ENCODE results near the gene ARMH4.

Gene ARMH4, protein sequence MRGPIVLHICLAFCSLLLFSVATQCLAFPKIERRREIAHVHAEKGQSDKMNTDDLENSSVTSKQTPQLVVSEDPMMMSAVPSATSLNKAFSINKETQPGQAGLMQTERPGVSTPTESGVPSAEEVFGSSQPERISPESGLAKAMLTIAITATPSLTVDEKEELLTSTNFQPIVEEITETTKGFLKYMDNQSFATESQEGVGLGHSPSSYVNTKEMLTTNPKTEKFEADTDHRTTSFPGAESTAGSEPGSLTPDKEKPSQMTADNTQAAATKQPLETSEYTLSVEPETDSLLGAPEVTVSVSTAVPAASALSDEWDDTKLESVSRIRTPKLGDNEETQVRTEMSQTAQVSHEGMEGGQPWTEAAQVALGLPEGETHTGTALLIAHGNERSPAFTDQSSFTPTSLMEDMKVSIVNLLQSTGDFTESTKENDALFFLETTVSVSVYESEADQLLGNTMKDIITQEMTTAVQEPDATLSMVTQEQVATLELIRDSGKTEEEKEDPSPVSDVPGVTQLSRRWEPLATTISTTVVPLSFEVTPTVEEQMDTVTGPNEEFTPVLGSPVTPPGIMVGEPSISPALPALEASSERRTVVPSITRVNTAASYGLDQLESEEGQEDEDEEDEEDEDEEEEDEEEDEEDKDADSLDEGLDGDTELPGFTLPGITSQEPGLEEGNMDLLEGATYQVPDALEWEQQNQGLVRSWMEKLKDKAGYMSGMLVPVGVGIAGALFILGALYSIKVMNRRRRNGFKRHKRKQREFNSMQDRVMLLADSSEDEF

DNA sequence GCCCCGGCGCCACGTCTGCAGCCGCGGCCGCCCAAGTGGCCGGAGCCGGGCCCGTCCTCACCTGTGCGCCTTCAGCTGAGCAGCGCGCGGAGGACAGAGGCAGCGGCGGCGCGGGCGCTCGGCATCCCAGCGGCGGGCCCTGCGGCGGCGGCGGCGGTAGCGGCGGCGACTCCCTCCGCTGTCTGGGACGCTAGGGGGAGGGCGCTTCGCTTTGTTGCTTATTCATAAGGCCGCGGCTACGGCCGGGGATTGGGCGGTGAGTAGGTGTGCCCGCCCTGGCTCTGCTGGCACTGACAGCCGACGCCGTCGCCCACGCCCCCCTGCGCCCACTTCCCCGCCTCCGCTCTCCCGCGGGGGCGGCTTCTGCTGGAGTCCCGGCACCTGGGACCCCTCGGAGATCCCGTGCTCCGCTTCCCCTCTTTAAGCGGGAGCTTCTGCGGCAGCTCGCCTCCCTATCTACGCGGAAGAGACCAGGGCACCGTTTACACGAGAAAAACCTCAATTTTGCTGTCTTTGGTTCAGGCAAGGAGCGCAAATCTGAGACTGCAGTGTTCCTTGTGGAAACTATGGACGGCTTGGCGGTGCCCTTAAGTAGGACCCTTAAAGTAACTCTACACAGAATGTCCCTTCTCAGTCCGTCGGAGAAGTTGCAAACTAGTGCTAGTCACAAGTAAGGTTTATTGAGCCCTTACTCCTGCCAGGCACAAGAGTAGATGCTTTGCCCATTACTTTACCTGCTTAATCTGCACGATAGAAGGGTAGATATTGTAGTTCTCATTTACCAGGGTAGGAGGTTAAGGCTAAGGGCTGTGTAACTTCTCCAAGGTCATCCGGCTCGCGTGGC is at the start of gene ARMH4:
Gene ARMH4, minus strand, starts transcription at position 200 of the 844 bp plus-strand sequence. CDS start 12,855 bp downstream, outside the sequence.
- TF ChIP-seq GATA2 (IDR thresholded peaks at IDR 0.05; ENCODE audit: low read depth, low read length) (no peak), GATA3 (IDR thresholded peaks at IDR 0.05; ENCODE audit: low read depth, low read length) (no peak)

DNA sequence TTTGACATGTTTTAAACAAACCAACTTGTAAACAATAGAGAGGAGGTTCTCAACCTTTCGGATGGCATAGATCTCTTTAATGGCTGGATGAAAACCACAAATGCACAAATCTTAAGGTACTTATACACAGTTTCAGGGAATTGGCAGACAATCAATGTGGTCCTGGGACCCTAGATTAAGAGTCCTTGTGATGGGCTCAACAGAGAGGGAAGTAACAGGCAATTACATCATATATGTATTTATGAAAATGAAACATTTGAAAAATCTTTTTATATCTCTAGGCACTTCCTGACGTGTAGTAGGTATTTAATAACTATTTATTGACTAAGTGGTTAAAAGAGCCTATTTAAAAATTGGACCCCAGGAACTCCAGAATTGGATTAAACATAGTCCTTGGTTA is 48.8 kb upstream of the ARMH4 start:
- TF ChIP-seq GATA2 (IDR thresholded peaks at IDR 0.05; ENCODE audit: low read depth, low read length) (no peak), GATA3 (IDR thresholded peaks at IDR 0.05; ENCODE audit: low read depth, low read length) (no peak)

DNA sequence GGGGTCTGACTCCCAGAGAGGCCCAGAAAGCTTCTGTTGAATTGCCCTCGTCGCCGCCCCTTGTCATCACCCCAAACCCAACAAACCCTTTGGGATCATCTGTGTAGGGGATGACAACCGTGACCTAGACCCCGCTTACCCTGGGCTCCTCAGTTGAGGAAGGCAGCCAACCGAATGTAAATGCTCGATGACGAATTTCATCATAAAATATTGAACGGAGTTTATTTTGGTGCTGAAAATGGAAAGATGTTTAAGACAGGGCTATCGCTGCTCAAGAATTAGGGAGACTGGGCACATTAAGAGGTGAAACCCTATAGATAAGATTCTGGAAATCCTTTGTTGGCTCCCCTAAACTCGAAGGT is 48.4 kb upstream of the ARMH4 start:
- no peak for TF ChIP-seq GATA2 (IDR thresholded peaks at IDR 0.05; ENCODE audit: low read depth, low read length)
- TF ChIP-seq GATA3 (IDR thresholded peaks at IDR 0.05; ENCODE audit: low read depth, low read length): no peak

DNA sequence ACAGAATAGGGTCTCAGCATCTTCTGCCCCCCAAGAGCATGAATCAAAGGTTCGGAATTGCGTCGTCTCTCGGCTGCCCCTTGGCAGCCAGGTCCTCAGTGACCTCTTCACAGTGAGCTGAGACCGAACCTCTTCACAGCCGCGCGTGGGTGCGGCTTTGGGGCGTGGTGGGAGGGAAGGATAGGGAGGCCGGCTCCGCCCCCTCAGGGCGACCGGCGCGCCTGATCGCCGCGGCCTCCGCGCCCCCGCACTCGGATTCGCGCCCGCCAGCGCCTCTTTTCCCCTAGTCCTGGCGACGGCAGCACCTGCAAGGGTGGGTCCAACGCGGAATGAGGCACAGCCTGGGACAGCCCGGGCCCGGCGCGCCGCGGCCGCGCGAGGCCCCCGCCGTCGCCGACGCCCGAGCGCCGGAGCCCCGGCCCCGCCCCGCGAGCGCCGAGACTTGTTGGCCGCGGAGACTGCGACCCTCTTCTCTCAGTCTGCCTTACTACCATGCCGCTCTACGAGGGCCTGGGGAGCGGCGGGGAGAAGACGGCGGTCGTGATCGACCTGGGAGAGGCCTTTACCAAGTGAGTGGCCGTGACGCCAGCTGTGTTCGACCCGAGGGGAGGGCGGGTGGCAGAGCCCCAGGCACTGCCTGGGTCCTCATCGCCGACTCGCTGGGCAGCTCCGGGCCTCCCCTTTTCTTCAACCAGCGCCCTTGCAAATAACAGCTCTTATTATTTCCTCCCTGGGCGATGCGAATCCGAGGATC is 47.9 kb upstream of the ARMH4 start, which contains the start of gene ACTR10:
Gene ACTR10, plus strand, starts transcription at position 424 of the 754 bp plus-strand sequence. Its CDS starts 69 bp downstream, at position 493.
- TF ChIP-seq GATA2 (IDR thresholded peaks at IDR 0.05; ENCODE audit: low read depth, low read length): no peak
- TF ChIP-seq GATA3 (IDR thresholded peaks at IDR 0.05; ENCODE audit: low read depth, low read length): no peak

DNA sequence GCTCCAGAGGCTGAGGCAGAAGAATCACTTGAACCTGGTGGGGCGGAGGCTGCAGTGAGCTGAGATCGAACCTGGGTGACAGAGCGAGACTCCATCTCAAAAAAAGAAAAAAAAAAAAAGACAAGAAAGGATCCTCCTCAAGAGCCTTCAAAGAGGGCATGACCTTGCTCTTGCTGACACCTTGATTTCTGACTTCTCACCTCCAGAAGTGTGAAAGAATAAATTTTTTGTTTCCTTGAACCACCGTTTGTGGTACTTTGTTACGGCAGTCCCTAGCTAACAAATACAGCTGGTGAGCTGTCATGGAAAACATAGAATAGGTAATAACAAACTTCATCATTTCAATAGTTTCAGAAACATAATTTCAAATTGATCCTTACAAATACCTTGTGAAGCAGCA is 46.1 kb upstream of the ARMH4 start:
- no peak for TF ChIP-seq GATA2 (IDR thresholded peaks at IDR 0.05; ENCODE audit: low read depth, low read length)
- TF ChIP-seq GATA3 (IDR thresholded peaks at IDR 0.05; ENCODE audit: low read depth, low read length): no peak

DNA sequence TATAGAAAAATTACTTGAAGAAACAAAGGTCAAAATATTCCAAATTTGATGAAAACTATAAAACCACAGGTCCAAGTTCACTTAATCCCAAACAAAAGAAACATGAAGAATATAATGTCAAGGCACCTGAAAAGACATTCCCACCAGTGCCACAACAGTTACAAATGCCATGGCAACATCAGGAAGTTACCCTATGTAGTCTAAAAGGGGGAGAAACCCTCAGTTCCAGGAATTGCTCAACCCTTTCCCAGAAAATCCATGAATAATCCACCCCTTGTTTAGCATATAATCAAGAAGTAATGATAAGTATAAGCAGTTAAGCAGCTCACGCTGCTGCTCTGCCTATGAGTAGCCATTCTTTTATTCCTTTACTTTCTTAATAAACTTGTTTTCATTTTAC is 44.2 kb upstream of the ARMH4 start:
- TF ChIP-seq GATA3 (IDR thresholded peaks at IDR 0.05; ENCODE audit: low read depth, low read length) (no peak), GATA2 (IDR thresholded peaks at IDR 0.05; ENCODE audit: low read depth, low read length) (no peak)

DNA sequence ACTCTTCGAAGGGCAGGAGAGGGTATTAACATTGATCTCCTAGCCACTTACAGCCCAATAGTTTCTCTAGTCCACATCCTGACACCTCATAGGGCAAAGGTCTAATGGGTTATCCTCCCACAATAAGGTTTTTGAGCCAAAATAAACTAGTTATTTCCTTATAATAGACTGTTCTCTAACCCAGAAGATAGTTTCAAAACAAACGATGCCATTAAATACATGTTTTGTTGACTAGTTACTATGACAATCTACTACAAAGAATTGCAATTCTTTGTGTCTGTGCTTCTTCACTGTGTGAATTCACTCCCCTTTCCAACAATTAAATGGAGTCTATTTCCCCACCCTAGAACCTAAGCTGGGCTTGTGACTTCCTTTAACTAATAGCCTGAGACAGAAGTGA is 41.5 kb upstream of the ARMH4 start:
- TF ChIP-seq GATA3 (IDR thresholded peaks at IDR 0.05; ENCODE audit: low read depth, low read length) (no peak), GATA2 (IDR thresholded peaks at IDR 0.05; ENCODE audit: low read depth, low read length) (no peak)

DNA sequence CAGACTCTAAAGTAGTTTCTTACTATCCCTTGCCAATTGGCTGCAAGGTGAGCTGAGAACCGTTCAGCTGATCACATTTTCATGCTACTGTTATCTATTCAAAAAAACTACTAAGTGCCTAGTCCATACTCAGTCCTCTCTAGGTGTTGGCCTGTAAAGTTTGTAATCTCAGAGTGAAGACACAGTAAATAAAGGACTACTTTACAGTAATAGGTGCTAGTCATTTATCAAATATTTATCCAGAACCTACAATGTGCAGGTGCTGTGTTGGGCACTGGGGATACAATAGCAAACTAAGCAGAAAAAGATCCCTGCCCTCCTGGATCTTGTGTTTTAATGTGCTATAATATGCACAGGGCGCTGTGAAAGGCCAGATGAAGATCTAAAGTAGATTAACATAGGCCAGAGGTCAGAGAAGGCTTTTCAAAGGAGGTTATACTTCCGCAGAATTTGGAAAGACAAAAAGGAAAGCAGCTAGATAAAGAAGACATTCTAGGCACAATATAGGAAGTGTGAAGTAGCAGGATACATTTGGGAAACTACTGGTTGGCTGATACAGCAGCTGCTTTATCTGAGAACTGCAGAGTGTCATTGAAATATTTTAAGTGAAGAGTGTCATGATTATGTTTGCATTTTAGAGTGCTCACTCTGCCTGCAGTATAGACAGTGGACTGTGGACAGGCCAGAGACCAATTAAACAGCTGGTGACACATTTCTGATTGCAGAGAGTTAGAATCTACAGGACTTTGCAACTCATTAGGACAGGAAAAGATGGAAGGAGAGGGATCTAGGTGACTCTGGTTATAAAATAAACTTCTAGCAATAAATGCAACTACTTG is 40.0 kb upstream of the ARMH4 start:
- TF ChIP-seq GATA2 (IDR thresholded peaks at IDR 0.05; ENCODE audit: low read depth, low read length) (no peak), GATA3 (IDR thresholded peaks at IDR 0.05; ENCODE audit: low read depth, low read length) (no peak)

DNA sequence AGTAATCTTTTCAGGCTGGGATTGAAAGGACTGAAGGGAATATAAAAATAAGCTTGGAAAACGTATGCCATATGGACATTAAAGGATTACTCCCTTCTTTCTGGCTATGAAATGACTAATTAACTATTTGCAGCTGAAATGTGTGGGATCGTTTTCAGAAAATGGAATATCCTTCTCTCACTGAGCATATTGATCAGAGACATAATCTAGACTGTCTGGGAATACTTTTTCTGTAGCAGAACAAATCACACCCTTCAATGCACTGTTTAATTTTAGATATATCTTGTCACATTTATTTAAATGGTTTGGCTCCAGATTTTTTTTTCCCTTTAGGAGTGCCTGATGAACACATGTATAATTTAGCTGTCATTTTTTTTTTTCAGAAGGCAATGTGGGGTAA is 37.2 kb upstream of the ARMH4 start:
- TF ChIP-seq GATA3 (IDR thresholded peaks at IDR 0.05; ENCODE audit: low read depth, low read length) (no peak), GATA2 (IDR thresholded peaks at IDR 0.05; ENCODE audit: low read depth, low read length) (no peak)

DNA sequence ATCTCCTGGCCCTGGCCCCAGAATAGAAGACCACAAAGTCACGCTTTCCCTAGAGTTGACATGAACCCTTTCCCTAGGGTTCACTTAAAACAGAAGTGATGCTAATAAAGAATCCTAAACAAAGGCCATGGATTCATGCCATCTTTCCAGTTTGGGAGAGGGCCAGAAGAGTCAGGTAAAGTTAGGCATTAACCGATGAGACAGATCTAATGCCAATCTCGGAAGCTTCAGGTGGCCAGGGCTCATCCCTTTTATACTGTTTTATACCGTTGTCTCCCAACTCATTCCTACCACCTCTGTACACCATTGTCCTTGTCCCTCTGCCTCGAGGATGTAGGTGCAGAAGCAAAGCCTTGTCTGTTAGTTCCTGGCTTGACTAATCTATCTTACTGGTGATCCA is 25.1 kb upstream of the ARMH4 start:
- TF ChIP-seq GATA3 (IDR thresholded peaks at IDR 0.05; ENCODE audit: low read depth, low read length) (no peak), GATA2 (IDR thresholded peaks at IDR 0.05; ENCODE audit: low read depth, low read length) (no peak)

DNA sequence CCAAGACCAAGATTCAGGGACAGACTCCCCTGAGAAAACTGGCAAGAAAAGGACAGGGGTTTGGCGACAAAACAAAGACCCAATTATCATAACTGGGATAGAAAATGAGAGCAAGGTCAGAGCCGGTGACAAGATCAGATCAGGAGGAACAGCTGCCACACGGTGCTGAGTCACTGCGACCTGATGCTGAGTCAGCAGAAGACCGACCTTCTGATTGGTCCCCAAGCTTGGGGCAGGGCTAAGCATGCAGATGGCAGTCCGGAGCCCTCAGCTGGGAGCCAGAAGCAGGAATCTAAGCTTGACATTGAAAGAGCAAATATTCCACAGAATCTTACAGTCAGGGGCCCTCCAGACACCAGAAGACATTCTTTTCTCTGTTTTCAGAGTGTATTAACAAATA is 19.1 kb upstream of the ARMH4 start:
- TF ChIP-seq GATA2 (IDR thresholded peaks at IDR 0.05; ENCODE audit: low read depth, low read length): no peak
- TF ChIP-seq GATA3 (IDR thresholded peaks at IDR 0.05; ENCODE audit: low read depth, low read length): no peak

DNA sequence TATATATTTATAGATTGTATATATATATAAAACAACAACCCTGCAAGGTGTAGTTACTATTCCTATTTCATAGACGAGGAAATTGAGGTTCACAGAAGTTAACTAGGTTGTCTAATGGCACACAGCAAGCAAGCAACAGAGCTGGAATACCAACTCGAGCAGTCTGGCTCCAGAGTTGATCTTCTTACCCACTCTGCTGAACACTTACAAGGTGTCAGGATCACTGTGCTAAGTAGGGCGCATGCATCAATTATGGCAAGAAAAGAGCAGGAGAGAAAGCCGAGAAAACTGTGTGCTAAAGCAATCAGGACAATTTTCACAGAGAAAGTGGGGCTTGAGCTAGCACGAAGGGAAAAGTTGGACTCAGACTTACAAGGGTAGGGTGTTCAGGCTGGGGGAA is 15.9 kb upstream of the ARMH4 start:
- no peak for TF ChIP-seq GATA2 (IDR thresholded peaks at IDR 0.05; ENCODE audit: low read depth, low read length)

DNA sequence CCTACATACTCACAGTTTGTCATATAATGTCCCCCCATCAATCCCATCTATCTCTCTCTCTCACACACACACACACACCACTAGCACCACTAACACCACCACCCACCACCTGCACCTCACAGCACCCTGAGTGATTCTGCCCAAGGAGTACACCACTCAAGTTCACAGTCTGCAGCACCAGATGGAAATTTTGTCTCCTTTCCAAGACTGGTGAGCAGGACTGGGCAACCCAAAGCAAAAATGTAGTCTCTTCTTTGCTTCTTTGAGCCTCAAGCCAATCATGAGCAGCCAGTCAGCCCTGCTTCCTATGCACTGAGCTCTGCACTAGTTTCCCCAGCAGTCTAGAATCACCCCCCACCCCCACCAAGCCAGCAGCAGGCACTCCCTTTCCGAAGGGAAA is 15.0 kb upstream of the ARMH4 start:
- no peak for TF ChIP-seq GATA3 (IDR thresholded peaks at IDR 0.05; ENCODE audit: low read depth, low read length)
- no peak for TF ChIP-seq GATA2 (IDR thresholded peaks at IDR 0.05; ENCODE audit: low read depth, low read length)

Data from SH-SY5Y (cell line).